Measurements from ENCODE around the gene EI24. TPM values are rescaled to one million over a fixed set of nuclear protein-coding genes. Genes with fewer than 3 reads are reported as not detected.
A peak's percentile ranks its signal among the peaks of the same experiment; 100 is the strongest.

EI24 gene
- total and polyA plus RNA-seq, 9 of the 15 experiments (the other 6 are each of a cell fraction or from before 2014, with no cell fraction given): 50.4 to 260 (median 168) TPM

GRCh38 chr11:125552927-125553326 is 16.4 kb upstream of the EI24 start (continued):
- TF ChIP-seq TRIM25 (IDR thresholded peaks at IDR 0.05; ENCODE audit: borderline replicate concordance): no peak
- TF ChIP-seq ZNF282 (CRISPR knock-in tag; IDR thresholded peaks at IDR 0.05): no peak
- TF ChIP-seq MEIS2 (IDR thresholded peaks at IDR 0.05; ENCODE audit: partially characterized antibody): peak; percentile 9
- no peak for TF ChIP-seq MCM2 (IDR thresholded peaks at IDR 0.05; ENCODE audit: low read depth)
- no peak for TF ChIP-seq RBM17 (IDR thresholded peaks at IDR 0.05; ENCODE audit: borderline replicate concordance, low read depth, low read length)
- no peak for TF ChIP-seq POU5F1 (IDR thresholded peaks at IDR 0.05; ENCODE audit: borderline replicate concordance, low read depth, low read length, partially characterized antibody)
- TF ChIP-seq XRCC3 (IDR thresholded peaks at IDR 0.05): no peak
- peak; percentile 68 for TF ChIP-seq PRDM10 (IDR thresholded peaks at IDR 0.05; ENCODE audit: partially characterized antibody)
- no peak for TF ChIP-seq SAP30 (IDR thresholded peaks at IDR 0.05; ENCODE audit: borderline replicate concordance, insufficient read depth, low read depth, low read length, poor library complexity, severe bottlenecking)
- no peak for TF ChIP-seq NR4A1 (CRISPR knock-in tag; IDR thresholded peaks at IDR 0.05)
- peak; percentile 64; the same call in 1 of the 2 replicates for TF ChIP-seq NR4A1 (tag; IDR thresholded peaks at IDR 0.05)
- TF ChIP-seq KLF10 (CRISPR knock-in tag; IDR thresholded peaks at IDR 0.05): no peak
- peak; percentile 72; the same call in 1 of the 2 replicates for TF ChIP-seq ZNF766 (CRISPR knock-in tag; conservative IDR thresholded peaks at IDR 0.05)
- no peak for TF ChIP-seq POLR3A (IDR thresholded peaks at IDR 0.05; ENCODE audit: borderline replicate concordance, extremely low read depth, insufficient read depth, insufficient read length)
- TF ChIP-seq FOXJ3 (CRISPR knock-in tag; IDR thresholded peaks at IDR 0.05): no peak
- peak; percentile 84; the same call in 1 of the 2 replicates for TF ChIP-seq NBN (IDR thresholded peaks at IDR 0.05; ENCODE audit: low read depth)
- TF ChIP-seq POLR2H (tag; IDR thresholded peaks at IDR 0.05; ENCODE audit: low read depth): no peak
- 0 out of 2 replicates have a peak, but pooled peaks have one; percentile 20 for TF ChIP-seq MECOM (CRISPR knock-in tag; IDR thresholded peaks at IDR 0.05)
- no peak for TF ChIP-seq ZNF354B (CRISPR knock-in tag; IDR thresholded peaks at IDR 0.05)
- TF ChIP-seq THRAP3 (IDR thresholded peaks at IDR 0.05; ENCODE audit: borderline replicate concordance): no peak
- TF ChIP-seq ZNF445 (CRISPR knock-in tag; IDR thresholded peaks at IDR 0.05; ENCODE audit: low read depth): 0 out of 2 replicates have a peak, but pooled peaks have one; percentile 45
- no peak for TF ChIP-seq ZNF146 (CRISPR knock-in tag; IDR thresholded peaks at IDR 0.05; ENCODE audit: unreplicated experiment)
- TF ChIP-seq CHCHD3 (CRISPR knock-in tag; IDR thresholded peaks at IDR 0.05): no peak
- peak; percentile 63; the same call in 1 of the 2 replicates for TF ChIP-seq PHF21A (IDR thresholded peaks at IDR 0.05; ENCODE audit: borderline replicate concordance, low read depth)
- TF ChIP-seq ZNF785 (CRISPR knock-in tag; IDR thresholded peaks at IDR 0.05): no peak
